Central memory CD8-positive, alpha-beta T cell (primary cell): ENCODE measurements around the gene KIAA0753.

ENCODE experiments used
- ATAC-seq: fragments of 150-1000 bp; cut with Tn5 transposase; replicated peaks from 2 replicates; pipeline ENCODE4 v1.10.0; 2022; ENCODE audit warnings: mild to moderate bottlenecking, moderate FRiP score, moderate number of reproducible peaks; ENCODE audit not compliant: poor library complexity, severe bottlenecking; ENCODE audit errors: extremely low read depth
- DNase-seq, 2 donors: peaks; one replicate each; pipeline ENCODE4 v3.0.0; 2021; ENCODE audit warnings: low spot score in 2 of 2
- H3K27ac Mint-ChIP-seq: one replicate; pipeline ENCODE4 v1.8.0; 2022; ENCODE audit warnings: low read depth, mild to moderate bottlenecking, moderate library complexity, mixed read lengths
- H3K27me3 Mint-ChIP-seq: one replicate; pipeline ENCODE4 v1.8.0; 2022; ENCODE audit warnings: mixed read lengths
- H3K36me3 Mint-ChIP-seq: one replicate; pipeline ENCODE4 v1.8.0; 2022; ENCODE audit warnings: mild to moderate bottlenecking, moderate library complexity, mixed read lengths; ENCODE audit not compliant: insufficient read depth
- H3K4me1 Mint-ChIP-seq: one replicate; pipeline ENCODE4 v1.8.0; 2022; ENCODE audit warnings: mixed read lengths
- H3K4me3 Mint-ChIP-seq: one replicate; pipeline ENCODE4 v1.8.0; 2022; ENCODE audit warnings: mild to moderate bottlenecking, moderate library complexity, mixed read lengths
- H3K9me3 Mint-ChIP-seq: one replicate; pipeline ENCODE4 v1.8.0; 2022; ENCODE audit warnings: mixed read lengths

Gene KIAA0753

DNA sequence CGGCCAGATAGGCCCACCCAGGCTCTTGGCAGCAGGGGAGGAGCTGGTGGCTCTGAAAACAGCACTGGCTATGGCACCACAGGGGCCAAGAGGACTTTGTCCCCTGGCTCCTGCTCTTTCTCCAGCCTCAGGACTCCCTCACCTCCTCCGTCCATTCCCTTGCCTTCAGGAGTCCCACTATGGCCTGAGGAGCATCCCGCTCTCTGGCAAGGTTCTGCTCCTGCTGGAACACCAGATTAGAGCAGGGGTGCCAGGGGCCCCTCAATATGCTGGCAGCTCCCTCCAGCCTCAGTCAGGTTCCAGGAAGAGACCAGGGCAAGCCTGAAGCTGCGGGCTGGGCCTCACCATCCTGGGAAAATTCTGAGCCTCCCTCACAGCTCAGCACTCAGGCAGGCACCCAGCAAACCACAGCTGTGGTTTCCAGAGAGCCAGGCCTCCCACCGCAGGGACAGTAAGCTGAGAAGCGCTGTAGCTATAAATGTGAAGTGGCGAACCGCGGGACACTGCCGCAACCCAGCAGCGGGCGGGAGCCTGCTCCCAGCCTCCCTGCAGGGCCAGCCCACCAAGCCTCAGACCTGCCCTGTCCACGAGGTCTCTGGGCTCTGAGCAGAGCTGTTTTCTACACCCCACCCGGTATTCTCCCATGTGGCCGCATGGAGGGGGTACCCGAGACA is 36.8 kb upstream of the KIAA0753 start:
- Mint-ChIP-seq H3K27ac (no peak overlapping the region), H3K36me3 (peaks cover 2% of the 10 kb centered on the region), H3K4me1 (peaks cover 12% of the 10 kb centered on the region), H3K4me3 (no peak overlapping the region), H3K27me3 (peaks cover 47% of the 10 kb centered on the region), H3K9me3 (no peaks in the 10 kb centered on the region)
- DNase-seq (no peak), ATAC-seq (no peak)

DNA sequence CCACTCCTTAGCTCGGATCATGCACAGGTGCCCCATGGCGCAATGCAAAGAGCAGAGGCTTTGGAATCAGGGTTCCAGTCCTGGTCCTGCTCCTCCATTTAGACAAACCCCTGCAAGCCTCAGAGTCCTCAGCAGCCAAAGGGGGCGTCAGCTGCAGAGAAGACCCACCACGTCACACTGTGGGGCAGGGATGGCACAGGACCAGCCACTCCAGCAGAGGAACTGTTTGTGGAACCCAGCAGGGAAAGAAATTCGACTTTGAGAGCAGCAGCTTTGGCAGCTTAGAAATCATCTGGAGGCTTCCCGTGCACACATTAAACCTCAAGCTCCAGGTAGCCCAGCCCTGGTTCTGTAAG is 36.3 kb upstream of the KIAA0753 start:
- Mint-ChIP-seq H3K27ac (no peak overlapping the region), H3K36me3 (no peaks in the 10 kb centered on the region), H3K27me3 (peaks cover 42% of the 10 kb centered on the region), H3K4me1 (peaks cover 12% of the 10 kb centered on the region), H3K9me3 (no peaks in the 10 kb centered on the region), H3K4me3 (no peak overlapping the region)
- DNase-seq (no peak), ATAC-seq (no peak)

DNA sequence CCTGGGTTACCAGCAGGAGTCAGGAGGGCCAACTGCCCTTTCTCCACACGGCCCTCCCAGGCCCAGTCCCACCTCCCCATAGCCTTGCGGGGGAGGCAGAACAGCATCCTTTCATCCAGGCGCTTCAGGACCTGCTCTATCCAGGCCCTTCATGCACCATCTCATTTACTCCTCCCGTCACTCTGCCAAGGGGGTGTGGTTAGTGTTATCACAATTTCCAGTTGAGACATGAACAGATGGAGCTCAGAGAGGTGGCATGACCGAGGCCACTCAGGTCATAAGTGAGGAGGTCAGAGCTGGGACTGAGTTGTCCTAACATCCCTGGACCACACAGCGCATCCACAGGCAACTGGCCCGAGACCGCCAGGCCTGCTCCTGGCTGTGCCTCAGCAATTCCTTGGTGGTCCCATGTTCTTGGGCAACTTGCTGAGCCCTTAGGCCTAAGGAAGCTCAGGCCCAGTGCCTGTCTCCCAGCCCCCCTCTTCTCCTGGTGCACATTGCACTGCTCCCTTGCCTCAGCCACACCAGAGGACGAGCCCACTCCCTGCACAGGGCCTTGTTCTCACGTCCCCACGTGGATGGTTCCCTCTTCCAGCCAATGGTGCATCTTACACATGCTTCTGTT is 34.8 kb upstream of the KIAA0753 start:
- no peak overlapping the region for H3K27ac Mint-ChIP-seq
- peaks cover 12% of the 10 kb centered on the region for H3K4me1 Mint-ChIP-seq
- H3K27me3 Mint-ChIP-seq: peaks cover 27% of the 10 kb centered on the region
- H3K9me3 Mint-ChIP-seq: no peaks in the 10 kb centered on the region
- no peak overlapping the region for H3K4me3 Mint-ChIP-seq
- DNase-seq (no peak), ATAC-seq (no peak)
- no peaks in the 10 kb centered on the region for H3K36me3 Mint-ChIP-seq

DNA sequence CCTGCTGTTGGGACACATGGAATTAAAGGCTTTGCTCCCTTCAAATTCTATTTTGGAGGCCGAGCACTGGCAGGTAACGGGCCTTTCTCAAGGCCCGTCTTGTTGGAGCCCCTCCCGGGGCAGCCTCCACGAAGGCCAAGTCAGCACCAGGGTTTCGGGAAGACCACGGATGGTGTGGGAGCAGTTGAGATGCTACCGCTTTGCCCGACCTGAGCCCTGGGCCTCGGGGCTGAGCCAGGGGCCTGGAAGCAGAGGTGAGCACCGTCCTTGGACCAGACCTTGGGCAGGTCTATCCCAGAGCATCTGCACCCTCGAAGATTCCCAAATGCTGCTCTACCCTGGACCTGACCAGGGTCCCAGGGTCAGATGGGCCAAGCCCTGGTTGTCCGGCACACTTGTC is 34.1 kb upstream of the KIAA0753 start:
- DNase-seq (no peak), ATAC-seq (no peak)
- no peak overlapping the region for H3K27ac Mint-ChIP-seq
- peaks cover 22% of the 10 kb centered on the region for H3K27me3 Mint-ChIP-seq
- no peaks in the 10 kb centered on the region for H3K36me3 Mint-ChIP-seq
- no peaks in the 10 kb centered on the region for H3K9me3 Mint-ChIP-seq
- peaks cover 12% of the 10 kb centered on the region for H3K4me1 Mint-ChIP-seq
- H3K4me3 Mint-ChIP-seq: no peak overlapping the region

DNA sequence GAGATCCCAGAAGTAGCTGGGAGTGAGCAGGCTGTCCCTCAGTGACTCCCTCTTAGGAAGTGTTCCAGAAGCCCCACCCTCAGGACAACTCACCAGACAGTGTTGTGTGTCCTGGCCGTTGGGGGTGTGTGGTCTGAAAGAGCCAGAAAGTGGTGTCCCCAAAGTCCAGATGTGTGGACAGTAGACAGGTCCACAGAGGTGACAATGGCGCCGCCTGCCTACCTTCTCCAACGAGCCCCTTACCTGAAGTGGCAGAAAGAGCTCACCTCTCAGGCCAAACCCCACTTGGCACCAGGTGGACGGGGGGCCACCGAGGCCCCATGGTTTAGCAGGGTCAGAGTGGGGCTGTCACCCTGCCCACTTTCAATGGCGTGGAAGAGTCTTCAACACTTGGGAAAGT is 30.9 kb upstream of the KIAA0753 start:
- no peaks in the 10 kb centered on the region for H3K9me3 Mint-ChIP-seq
- H3K27me3 Mint-ChIP-seq: no peaks in the 10 kb centered on the region
- H3K4me3 Mint-ChIP-seq: no peak overlapping the region
- no peaks in the 10 kb centered on the region for H3K4me1 Mint-ChIP-seq
- no peak overlapping the region for H3K27ac Mint-ChIP-seq
- no peak for ATAC-seq
- DNase-seq: no peak
- H3K36me3 Mint-ChIP-seq: no peaks in the 10 kb centered on the region

DNA sequence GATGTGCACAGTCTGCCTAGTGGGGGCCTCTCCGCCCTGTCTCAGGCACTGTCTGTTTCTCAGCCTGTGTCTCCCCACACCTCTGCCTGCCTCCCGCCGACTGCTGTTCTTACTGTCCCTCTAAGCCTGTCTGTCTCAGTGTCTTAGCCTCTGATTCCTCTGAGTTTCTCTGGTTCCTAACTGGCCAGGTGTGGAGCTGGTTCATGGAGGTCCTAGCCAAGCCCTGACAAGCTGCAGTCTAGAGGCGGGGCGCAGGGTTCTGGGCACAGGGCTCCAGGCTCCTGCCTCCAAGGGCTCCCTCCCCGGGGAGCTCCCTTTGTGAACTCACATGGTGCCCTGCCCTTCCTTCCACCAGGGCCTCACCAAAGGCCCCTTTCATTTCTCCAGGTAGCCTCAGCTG is 30.5 kb upstream of the KIAA0753 start:
- no peaks in the 10 kb centered on the region for H3K36me3 Mint-ChIP-seq
- ATAC-seq: no peak
- DNase-seq: no peak
- no peak overlapping the region for H3K27ac Mint-ChIP-seq
- H3K4me1 Mint-ChIP-seq: no peaks in the 10 kb centered on the region
- H3K27me3 Mint-ChIP-seq: no peaks in the 10 kb centered on the region
- H3K9me3 Mint-ChIP-seq: no peaks in the 10 kb centered on the region
- H3K4me3 Mint-ChIP-seq: no peak overlapping the region

DNA sequence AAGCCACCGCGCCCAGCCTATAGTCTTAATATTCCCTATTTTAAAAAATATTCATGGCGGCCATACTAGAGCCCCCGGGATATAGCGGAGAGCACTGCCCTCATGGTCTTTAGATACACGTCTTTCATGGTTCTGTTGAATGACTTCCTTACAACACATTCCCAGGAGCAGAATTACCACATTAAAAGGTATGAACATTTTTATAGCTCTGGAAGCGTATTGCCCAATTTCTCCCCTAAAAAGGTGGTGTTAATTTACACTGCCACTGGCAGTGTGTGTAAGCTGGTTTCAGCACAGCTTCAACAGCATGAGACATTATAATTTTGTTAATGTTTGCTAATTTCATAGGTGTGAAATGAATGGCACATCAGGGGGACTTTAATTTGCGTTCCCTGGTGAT is 30.1 kb upstream of the KIAA0753 start:
- ATAC-seq (no peak), DNase-seq (no peak)
- Mint-ChIP-seq H3K4me1 (no peaks in the 10 kb centered on the region), H3K9me3 (no peaks in the 10 kb centered on the region), H3K27ac (no peak overlapping the region), H3K27me3 (no peaks in the 10 kb centered on the region), H3K4me3 (no peak overlapping the region), H3K36me3 (no peaks in the 10 kb centered on the region)

DNA sequence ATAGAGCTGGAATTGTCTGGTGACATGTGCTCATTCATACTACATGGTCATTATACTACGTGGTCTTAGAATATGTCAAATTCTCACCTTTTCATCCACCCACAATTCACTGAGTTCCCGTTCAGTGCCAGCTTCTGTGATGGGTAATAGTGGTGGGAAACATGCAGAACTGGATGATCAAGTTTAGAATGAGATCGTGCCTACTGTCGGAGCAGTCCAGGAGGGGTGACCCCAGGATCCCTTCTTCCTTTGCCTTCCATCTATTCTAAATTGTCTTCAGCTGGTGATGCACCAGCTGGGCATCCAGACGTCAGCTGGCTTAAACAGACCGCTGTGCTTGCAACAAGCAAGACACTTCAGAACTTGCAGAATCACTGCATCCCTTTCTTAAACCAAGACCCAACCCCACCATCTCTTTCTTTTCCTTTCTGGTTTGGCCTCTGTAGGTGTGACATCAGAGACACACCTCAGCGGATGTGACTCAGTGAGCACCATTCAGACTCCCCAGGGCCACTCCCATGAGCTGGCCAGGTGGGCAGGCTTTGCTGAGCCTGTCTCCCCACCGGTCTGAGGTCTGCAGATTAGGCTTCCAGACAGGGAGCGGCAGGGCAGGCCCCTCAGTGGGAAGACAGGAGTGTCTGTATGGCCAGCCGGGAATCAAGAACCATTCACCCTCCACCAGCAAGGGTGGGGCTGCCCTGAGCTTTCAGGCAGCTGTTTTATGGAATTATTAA is 29.1 kb upstream of the KIAA0753 start:
- Mint-ChIP-seq H3K4me3 (no peak overlapping the region), H3K4me1 (peaks cover 5% of the 10 kb centered on the region), H3K36me3 (no peaks in the 10 kb centered on the region), H3K27ac (no peak overlapping the region), H3K9me3 (no peaks in the 10 kb centered on the region), H3K27me3 (no peaks in the 10 kb centered on the region)
- no peak for ATAC-seq
- no peak for DNase-seq

DNA sequence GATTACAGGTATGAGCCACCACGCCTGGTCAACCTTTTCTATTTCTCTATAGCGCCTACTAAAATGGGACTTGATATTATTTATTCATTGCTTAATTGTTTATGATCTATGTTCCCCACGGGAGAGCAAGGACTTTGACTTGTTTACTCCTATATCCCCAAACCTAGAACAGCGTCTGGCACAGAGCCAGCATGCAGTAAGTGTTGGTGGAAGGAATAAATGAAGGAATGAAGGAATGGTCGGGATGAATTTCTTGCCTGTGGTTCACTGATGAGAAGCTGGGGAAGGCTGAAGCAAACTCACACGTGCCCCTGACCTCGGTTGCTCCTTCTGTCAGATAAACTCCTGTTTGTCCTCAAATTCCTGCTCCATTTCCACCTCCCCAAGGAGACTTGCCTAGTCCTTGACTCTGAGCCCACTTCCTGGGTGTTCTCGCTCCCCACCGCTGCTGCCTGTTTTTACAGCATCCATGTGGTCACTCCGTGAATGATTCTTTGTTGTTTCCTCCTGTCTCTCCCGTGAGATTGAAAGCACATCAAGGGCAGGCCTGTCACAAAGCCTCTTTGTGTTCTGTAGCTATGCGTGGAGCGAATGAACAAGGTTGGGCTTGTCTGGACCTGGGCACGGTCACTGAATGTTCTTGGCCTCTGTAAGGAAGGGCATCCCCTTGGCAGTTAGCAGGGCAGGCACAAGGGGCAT is 28.4 kb upstream of the KIAA0753 start:
- no peaks in the 10 kb centered on the region for H3K9me3 Mint-ChIP-seq
- H3K27me3 Mint-ChIP-seq: no peaks in the 10 kb centered on the region
- ATAC-seq (no peak), DNase-seq (no peak)
- H3K4me3 Mint-ChIP-seq: no peak overlapping the region
- H3K27ac Mint-ChIP-seq: no peak overlapping the region
- no peaks in the 10 kb centered on the region for H3K36me3 Mint-ChIP-seq
- peaks cover 5% of the 10 kb centered on the region for H3K4me1 Mint-ChIP-seq

DNA sequence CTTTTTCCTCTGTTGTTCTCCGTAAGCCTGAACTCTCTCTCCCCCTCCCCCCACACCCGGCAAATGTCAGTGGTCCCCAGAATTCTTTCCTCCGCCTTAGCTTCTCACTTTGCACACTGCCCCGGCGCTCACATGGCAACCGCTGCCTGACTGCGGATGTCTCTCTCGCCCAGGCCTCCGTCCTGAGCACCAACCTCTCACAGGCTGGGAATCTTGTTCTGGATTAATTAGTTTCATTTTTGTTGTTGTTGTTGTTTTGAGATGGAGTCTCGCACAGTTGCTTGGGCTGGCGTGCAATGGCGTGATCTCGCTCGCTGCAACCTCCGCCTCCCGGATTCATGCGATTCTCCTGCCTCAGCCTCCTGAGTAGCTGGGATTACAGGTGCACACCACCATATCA is 27.7 kb upstream of the KIAA0753 start:
- no peak overlapping the region for H3K27ac Mint-ChIP-seq
- DNase-seq (no peak), ATAC-seq (no peak)
- peaks cover 5% of the 10 kb centered on the region for H3K4me1 Mint-ChIP-seq
- no peaks in the 10 kb centered on the region for H3K27me3 Mint-ChIP-seq
- no peaks in the 10 kb centered on the region for H3K36me3 Mint-ChIP-seq
- no peaks in the 10 kb centered on the region for H3K9me3 Mint-ChIP-seq
- no peak overlapping the region for H3K4me3 Mint-ChIP-seq

DNA sequence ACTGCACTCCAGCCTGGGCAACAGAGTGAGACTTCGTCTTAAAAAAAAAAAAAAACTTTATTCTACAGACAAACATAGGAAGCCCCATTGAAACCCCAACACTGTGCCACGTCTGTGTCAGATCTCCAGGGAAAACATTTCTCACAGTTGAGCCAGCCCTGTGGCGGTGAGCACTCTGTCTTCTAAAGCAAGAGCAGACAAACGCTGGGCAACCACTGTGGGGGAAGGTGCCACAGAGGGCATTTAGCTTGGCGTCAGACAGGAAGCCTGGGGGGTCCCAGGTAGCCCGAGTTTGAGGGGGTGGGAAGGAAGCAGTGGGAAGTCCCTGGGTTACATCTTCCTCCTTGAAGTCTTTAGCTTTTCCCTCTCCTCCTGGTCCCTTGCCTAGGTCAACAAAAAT is 27.0 kb upstream of the KIAA0753 start:
- Mint-ChIP-seq H3K27ac (no peak overlapping the region), H3K4me1 (peaks cover 5% of the 10 kb centered on the region), H3K9me3 (no peaks in the 10 kb centered on the region), H3K4me3 (no peak overlapping the region), H3K27me3 (no peaks in the 10 kb centered on the region), H3K36me3 (peaks cover 2% of the 10 kb centered on the region)
- DNase-seq: no peak
- no peak for ATAC-seq

DNA sequence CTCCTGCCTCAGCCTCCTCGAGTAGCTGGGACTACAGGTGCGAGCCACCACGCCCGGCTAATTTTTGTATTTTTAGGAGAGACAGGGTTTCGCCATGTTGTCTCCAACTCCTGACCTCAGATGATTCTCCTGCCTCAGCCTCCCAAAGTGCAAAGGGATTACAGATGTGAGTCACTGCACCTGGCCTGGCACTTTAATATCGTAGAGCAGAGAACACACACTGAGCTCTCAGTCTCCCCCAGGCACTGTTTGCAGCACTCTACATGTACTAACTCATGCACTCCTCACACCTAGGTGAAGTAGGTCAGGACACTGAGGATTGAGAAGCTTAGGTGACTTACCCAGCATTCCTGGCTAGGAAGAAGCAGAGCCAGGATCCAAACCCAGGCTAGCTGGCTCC is 26.0 kb upstream of the KIAA0753 start:
- Mint-ChIP-seq H3K4me3 (no peak overlapping the region), H3K27ac (no peak overlapping the region), H3K9me3 (no peaks in the 10 kb centered on the region), H3K36me3 (peaks cover 2% of the 10 kb centered on the region), H3K27me3 (no peaks in the 10 kb centered on the region), H3K4me1 (peaks cover 5% of the 10 kb centered on the region)
- ATAC-seq (no peak), DNase-seq (no peak)
